Tibial nerve (tissue), 4 donors: ENCODE data around the gene LRFN5. TPM values are rescaled to one million over a fixed set of nuclear protein-coding genes. Genes with fewer than 3 reads are reported as not detected.
"Not testable (repeated sequence)": the region's sequence is repeated elsewhere in the genome, so short reads cannot be mapped to it uniquely, and the experiment has no call there.

Experiments used
- DNase-seq, 2 donors: peaks; one replicate each; pipeline ENCODE4 v3.0.0-alpha.2; 2019; ENCODE audit warnings: low spot score in 2 of 2
- H3K27ac ChIP-seq, 4 donors: fragments of 200-600 bp; sonication (generic) in 3 of 4; one replicate each; pipeline ENCODE4 v1.5.1; 2017 to 2019; ENCODE audit warnings: mild to moderate bottlenecking in 1 of 4
- H3K27me3 ChIP-seq, 2 donors: fragments of 200-600 bp; sonication (generic) in 1 of 2; one replicate each; pipeline versions ENCODE4 v1.5.1 to v1.6.0; 2017 to 2019
- H3K36me3 ChIP-seq, 3 donors: fragments of 200-600 bp; sonication (generic); one replicate each; pipeline ENCODE4 v1.5.1; 2018 to 2019
- H3K4me1 ChIP-seq, 4 donors: fragments of 200-600 bp; sonication (generic) in 3 of 4; one replicate each; pipeline ENCODE4 v1.5.1; 2017 to 2019
- H3K4me3 ChIP-seq, 4 donors: fragments of 200-600 bp; sonication (generic) in 3 of 4; one replicate each; pipeline ENCODE4 v1.5.1; 2017 to 2019; ENCODE audit warnings: mild to moderate bottlenecking in 1 of 4, moderate library complexity in 1 of 4
- H3K9me3 ChIP-seq, 4 donors: fragments of 200-600 bp; sonication (generic) in 3 of 4; one replicate each; pipeline ENCODE4 v1.5.1; 2017 to 2019
- CTCF ChIP-seq, 5 experiments: fragments of 200-600 bp in 3 of 5; fragments of 450-650 bp in 2 of 5; sonication (generic) in 3 of 5; IDR thresholded peaks; one replicate each; pipeline ENCODE4 v1.5.1; 2016 to 2019; ENCODE audit warnings: antibody characterized with exemption in 5 of 5, mild to moderate bottlenecking in 3 of 5, moderate library complexity in 2 of 5
- EP300 ChIP-seq, 2 donors: sonication (generic); formaldehyde crosslinking; IDR thresholded peaks; one replicate each; pipeline ENCODE4 v1.6.1; 2017; ENCODE audit warnings: antibody characterized with exemption in 2 of 2, mild to moderate bottlenecking in 1 of 2
- POLR2A ChIP-seq, 2 donors: fragments of 450-650 bp; IDR thresholded peaks; one replicate each; pipeline ENCODE4 v1.6.1; 2017; ENCODE audit warnings: antibody characterized with exemption in 2 of 2, mild to moderate bottlenecking in 2 of 2, moderate library complexity in 2 of 2
- WGBS, 2 donors: methylation state at CpG; one replicate each; pipeline ENCODE4 v1.1.5; 2018; 5-methylcytosine and 5-hydroxymethylcytosine counted together
- total RNA-seq, 4 donors: library from RNA; depleted of rRNA; stranded (reverse); fragments of >200 nt; gene quantifications; one replicate each; pipeline ENCODE4 v1.1.0, GENCODE V29; 2016

Gene LRFN5
- total RNA-seq, 4 donors from 2014 or later: 8.0 to 72.6 (median 10.7) TPM

DNA sequence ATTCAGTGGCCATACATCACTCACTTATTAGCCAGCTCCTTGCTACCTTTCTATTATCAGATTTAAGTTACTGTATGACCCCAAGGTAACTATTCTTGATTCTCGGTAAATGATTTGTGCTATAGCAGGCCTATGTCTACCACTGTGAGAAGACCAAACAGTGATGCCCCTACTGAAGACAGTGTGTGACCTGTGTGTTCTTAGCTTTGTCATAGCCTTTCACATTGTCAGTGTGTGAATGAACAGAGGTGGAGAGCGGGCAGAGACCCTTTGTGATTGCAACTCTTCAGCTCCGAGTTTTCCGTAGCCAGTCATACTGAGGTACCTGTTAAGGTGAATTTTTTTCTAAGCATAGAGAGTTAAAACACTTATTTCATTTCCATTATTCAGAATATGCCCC, 294.0 kb downstream of the LRFN5 start:
- no peaks in the 10 kb centered on the region for H3K36me3 ChIP-seq
- peaks cover 0 to 10% (median 0%) of the 10 kb centered on the region in 4 donors for H3K4me1 ChIP-seq
- no peak overlapping the region for H3K27ac ChIP-seq
- no peak for DNase-seq
- H3K9me3 ChIP-seq: no peaks in the 10 kb centered on the region
- WGBS, 2 donors: 96% methylated on average over 4 of the region's 4 CpGs
- H3K4me3 ChIP-seq: no peak overlapping the region
- TF ChIP-seq POLR2A (IDR thresholded peaks at IDR 0.05) (no peak), EP300 (IDR thresholded peaks at IDR 0.05) (no peak), CTCF (IDR thresholded peaks at IDR 0.05) (no peak)
- H3K27me3 ChIP-seq: no peaks in the 10 kb centered on the region

GRCh38 chr14:41901089-41901488, 294.4 kb downstream of the LRFN5 start:
- no peak overlapping the region for H3K27ac ChIP-seq
- no peak for TF ChIP-seq EP300 (IDR thresholded peaks at IDR 0.05)
- no peak for TF ChIP-seq POLR2A (IDR thresholded peaks at IDR 0.05)
- no peak for TF ChIP-seq CTCF (IDR thresholded peaks at IDR 0.05)
- no peak for DNase-seq
- peaks cover 0 to 10% (median 0%) of the 10 kb centered on the region in 4 donors for H3K4me1 ChIP-seq
- H3K27me3 ChIP-seq: no peaks in the 10 kb centered on the region
- H3K9me3 ChIP-seq: no peaks in the 10 kb centered on the region
- no peaks in the 10 kb centered on the region for H3K36me3 ChIP-seq
- no peak overlapping the region for H3K4me3 ChIP-seq
- 44 to 82% methylated on average over 3 of the region's 3 CpGs for WGBS, 2 donors

- Histone ChIP-seq H3K4me3 (no peak overlapping the region), H3K9me3 (peaks cover 0 to 5% (median 0%) of the 10 kb centered on the region in 4 donors), H3K27ac (no peak overlapping the region), H3K27me3 (no peaks in the 10 kb centered on the region), H3K4me1 (peaks cover 0 to 4% (median 0%) of the 10 kb centered on the region in 4 donors), H3K36me3 (no peaks in the 10 kb centered on the region)
- 89 to 90% methylated on average over 9 of the region's 9 CpGs for WGBS, 2 donors
- TF ChIP-seq POLR2A (IDR thresholded peaks at IDR 0.05) (no peak), CTCF (IDR thresholded peaks at IDR 0.05) (no peak), EP300 (IDR thresholded peaks at IDR 0.05) (no peak)
- no peak for DNase-seq
Observed at GRCh38 chr14:41905394-41905964, 298.8 kb downstream of the LRFN5 start.

GRCh38 chr14:41911155-41911554, 304.5 kb downstream of the LRFN5 start:
- not testable (repeated sequence) for DNase-seq, H3K4me3 ChIP-seq, H3K27me3 ChIP-seq, H3K36me3 ChIP-seq, H3K9me3 ChIP-seq, H3K27ac ChIP-seq, H3K4me1 ChIP-seq
- WGBS, 2 donors: 85 to 87% methylated on average over 12 of the region's 12 CpGs

- TF ChIP-seq CTCF (IDR thresholded peaks at IDR 0.05) (no peak), POLR2A (IDR thresholded peaks at IDR 0.05) (no peak), EP300 (IDR thresholded peaks at IDR 0.05) (no peak)
- H3K9me3 ChIP-seq: peaks cover 0 to 6% (median 0%) of the 10 kb centered on the region in 4 donors
- H3K4me1 ChIP-seq: no peaks in the 10 kb centered on the region
- no peak overlapping the region for H3K4me3 ChIP-seq
- no peaks in the 10 kb centered on the region for H3K27me3 ChIP-seq
- H3K36me3 ChIP-seq: no peaks in the 10 kb centered on the region
- H3K27ac ChIP-seq: no peak overlapping the region
- no peak for DNase-seq
- WGBS, 2 donors: 95 to 96% methylated on average over 2 of the region's 2 CpGs
Observed at GRCh38 chr14:41913398-41913797, 306.7 kb downstream of the LRFN5 start.

DNA sequence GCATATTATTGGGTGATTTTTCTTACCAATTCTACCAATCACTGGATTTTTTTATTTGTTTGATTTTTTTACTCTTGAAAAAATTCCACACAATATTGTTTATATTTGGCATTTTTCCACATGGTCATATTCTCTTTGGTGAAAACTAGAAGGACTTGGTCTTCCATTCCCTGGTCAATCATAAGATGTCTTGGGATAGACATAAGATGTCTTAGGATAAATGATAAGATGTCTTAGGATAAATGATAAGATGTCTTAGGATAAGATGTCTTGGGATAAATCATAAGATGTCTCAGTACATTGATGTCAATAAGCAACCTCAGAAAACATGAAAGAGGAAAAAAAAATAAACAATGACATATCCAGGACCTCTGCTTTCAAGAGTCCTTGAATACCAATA, 309.1 kb downstream of the LRFN5 start:
- no peak for DNase-seq
- TF ChIP-seq CTCF (IDR thresholded peaks at IDR 0.05) (no peak), EP300 (IDR thresholded peaks at IDR 0.05) (no peak), POLR2A (IDR thresholded peaks at IDR 0.05) (no peak)

More for the DNA sequence above, 309.1 kb downstream of the LRFN5 start:
- Histone ChIP-seq H3K36me3 (no peaks in the 10 kb centered on the region), H3K4me1 (no peaks in the 10 kb centered on the region), H3K9me3 (peaks cover 0 to 6% (median 0%) of the 10 kb centered on the region in 4 donors), H3K27me3 (no peaks in the 10 kb centered on the region), H3K27ac (no peak overlapping the region), H3K4me3 (no peak overlapping the region)
